Lung (tissue), 12 donors: Measurements from ENCODE around the gene PHACTR3. TPM values are rescaled to one million over a fixed set of nuclear protein-coding genes. Genes with fewer than 3 reads are reported as not detected.

Experiments
- ATAC-seq: fragments of 200-7000 bp; cut with Tn5 transposase; one replicate; pipeline ENCODE4 v1.9.1; 2020; ENCODE audit warnings: moderate number of reproducible peaks; ENCODE audit not compliant: insufficient read depth, low FRiP score
- DNase-seq, 3 donors: peaks; one replicate each; pipeline ENCODE4 v3.0.0-alpha.2; 2013 to 2017
- H3K27ac ChIP-seq, 2 donors: one replicate each; pipeline ENCODE4 v1.5.1; 2013; ENCODE audit warnings: mild to moderate bottlenecking in 2 of 2, moderate library complexity in 2 of 2, control low read depth in 1 of 2, inconsistent platforms in 1 of 2, low read depth in 1 of 2, low read length in 1 of 2
- H3K27me3 ChIP-seq, 3 donors: one replicate each; pipeline ENCODE4 v1.5.1; 2013; ENCODE audit warnings: low read length in 2 of 3; ENCODE audit not compliant: control insufficient read depth in 3 of 3, insufficient read depth in 3 of 3
- H3K36me3 ChIP-seq, 4 donors: one replicate each; pipeline ENCODE4 v1.5.1; 2013; ENCODE audit warnings: low read length in 4 of 4, mild to moderate bottlenecking in 1 of 4, moderate library complexity in 1 of 4; ENCODE audit not compliant: control insufficient read depth in 4 of 4, insufficient read depth in 4 of 4
- H3K4me1 ChIP-seq, 5 donors: one replicate each; pipeline ENCODE4 v1.5.1; 2013; ENCODE audit warnings: low read length in 5 of 5, mild to moderate bottlenecking in 2 of 5, moderate library complexity in 1 of 5; ENCODE audit not compliant: control insufficient read depth in 5 of 5, insufficient read depth in 5 of 5
- H3K4me3 ChIP-seq: one replicate; pipeline ENCODE4 v1.5.1; 2013; ENCODE audit warnings: mild to moderate bottlenecking, control low read depth, moderate library complexity
- H3K9ac ChIP-seq, 2 donors: one replicate each; pipeline ENCODE4 v1.5.1; 2013; ENCODE audit warnings: low read length in 2 of 2, control low read depth in 1 of 2; ENCODE audit not compliant: insufficient read depth in 1 of 2
- H3K9me3 ChIP-seq, 4 donors: one replicate each; pipeline ENCODE4 v1.5.1; 2013; ENCODE audit warnings: low read length in 3 of 4, mild to moderate bottlenecking in 1 of 4, moderate library complexity in 1 of 4; ENCODE audit not compliant: control insufficient read depth in 4 of 4, insufficient read depth in 3 of 4
- WGBS, 2 donors: extraction: QIAGEN DNeasy Blood & Tissue Kit; methylation state at CpG; one replicate each; pipeline ENCODE4 v1.1.7; 2013; 5-methylcytosine and 5-hydroxymethylcytosine counted together
- polyA plus RNA-seq, 2 donors: library from polyadenylated mRNA; stranded (reverse); fragments of 200-250 nt; gene quantifications; one replicate each; pipeline ENCODE4 v1.2.1, GENCODE V29; 2013
- total RNA-seq, 2 donors: library from RNA; depleted of rRNA in 1 of 2; stranded (reverse); fragments of >200 nt in 1 of 2; gene quantifications; one replicate each; pipeline ENCODE4 v1.2.1, GENCODE V29; 2014 to 2021
- TF ChIP-seq, protein P1 (sequence below): IDR thresholded peaks from 2 replicates; pipeline ENCODE4 v1.5.1; 2012; ENCODE audit warnings: mild to moderate bottlenecking; ENCODE audit errors: control extremely low read depth, extremely low read depth
- donor health status: control.
- donor health status: control.
- donor health status: Bipolar disorder and iron deficiency.
- donor health status: healthy.
- donor health status: DM: yes; HTN: yes; CAD: no.

PHACTR3 gene
- total and polyA plus RNA-seq, 4 donors = 3.8 to 12.0 (median 5.9) TPM

DNA sequence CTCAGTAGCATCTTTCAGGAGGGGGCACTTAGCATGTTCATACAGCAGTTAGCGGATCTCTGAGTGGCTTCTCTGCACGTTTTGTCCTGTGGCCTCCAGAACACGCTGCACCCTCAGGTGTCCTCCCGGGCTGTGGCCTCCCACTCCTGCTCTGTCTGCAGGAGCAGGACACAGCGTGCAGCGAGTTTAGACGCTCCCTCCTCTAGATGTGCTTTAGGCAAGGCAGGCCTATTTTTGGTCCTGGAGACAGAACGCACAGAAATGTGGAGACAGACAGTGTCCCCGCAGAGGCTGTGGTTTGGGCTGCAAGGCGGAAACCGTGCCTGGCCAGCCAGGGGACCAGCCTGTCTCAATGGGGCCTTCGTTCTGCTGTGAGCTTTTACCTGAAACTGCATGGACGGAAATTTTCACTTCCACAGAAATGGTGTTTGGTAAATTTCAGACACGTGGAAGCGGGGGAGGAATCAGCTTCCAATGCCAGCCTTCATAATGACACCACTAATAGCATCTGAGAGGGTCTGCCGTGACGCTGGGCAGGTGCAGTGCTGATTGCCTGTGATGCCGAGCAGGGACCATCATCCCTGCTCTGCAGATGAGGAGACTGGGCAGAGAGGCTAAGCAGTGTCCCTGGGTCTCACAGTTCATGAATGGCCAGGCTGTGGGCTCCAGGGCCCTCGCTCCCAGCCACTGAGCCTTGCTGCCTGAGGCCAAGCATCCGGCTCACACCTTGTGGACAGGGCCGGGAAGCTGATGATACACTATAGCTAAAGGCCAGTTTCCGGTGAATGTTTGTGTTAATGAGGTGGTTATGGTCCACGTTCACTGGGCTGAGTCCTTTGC is 208.2 kb downstream of the PHACTR3 start:
- peak in 1 of 3 donors; percentile 4 for DNase-seq

DNA sequence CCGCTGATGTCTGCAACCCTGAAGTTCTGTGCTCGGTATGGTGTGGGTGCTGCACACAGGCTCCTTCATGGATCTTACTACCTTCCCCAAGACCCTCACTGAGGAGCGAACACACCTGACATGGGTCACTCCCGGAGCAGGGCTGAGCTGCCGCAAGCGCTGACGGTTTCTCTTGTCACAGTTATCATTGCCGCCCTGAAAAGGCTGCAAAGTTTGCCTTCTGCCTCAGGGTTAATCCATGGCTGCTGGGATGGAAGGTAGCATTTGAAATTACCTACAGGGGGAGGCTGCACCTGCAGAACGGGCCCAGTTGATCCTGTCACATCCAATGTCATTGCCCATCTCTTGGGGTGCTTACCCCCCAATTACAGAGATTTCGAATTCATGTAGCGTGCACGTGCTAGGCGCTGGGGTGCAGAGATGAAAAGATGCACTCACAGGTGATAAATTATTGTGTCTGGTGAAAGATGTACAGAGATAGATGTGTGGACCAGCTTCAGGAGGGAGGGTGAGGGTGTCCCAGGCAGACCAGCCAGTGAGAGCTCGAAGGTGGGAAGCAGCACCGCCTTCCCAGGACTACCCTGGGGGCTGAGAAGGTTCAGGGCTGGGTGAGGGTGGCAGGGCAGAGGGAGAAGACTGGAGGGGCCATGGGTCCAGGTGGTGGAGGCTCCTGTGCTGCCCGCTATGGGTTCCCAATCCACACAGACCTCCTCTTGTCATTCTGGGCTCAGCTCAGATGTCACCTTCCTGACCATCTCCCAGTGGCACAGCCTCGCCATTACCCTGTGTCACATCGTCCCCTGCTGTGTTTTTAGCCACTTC is 209.0 kb downstream of the PHACTR3 start:
- TF ChIP-seq, protein P1, sequence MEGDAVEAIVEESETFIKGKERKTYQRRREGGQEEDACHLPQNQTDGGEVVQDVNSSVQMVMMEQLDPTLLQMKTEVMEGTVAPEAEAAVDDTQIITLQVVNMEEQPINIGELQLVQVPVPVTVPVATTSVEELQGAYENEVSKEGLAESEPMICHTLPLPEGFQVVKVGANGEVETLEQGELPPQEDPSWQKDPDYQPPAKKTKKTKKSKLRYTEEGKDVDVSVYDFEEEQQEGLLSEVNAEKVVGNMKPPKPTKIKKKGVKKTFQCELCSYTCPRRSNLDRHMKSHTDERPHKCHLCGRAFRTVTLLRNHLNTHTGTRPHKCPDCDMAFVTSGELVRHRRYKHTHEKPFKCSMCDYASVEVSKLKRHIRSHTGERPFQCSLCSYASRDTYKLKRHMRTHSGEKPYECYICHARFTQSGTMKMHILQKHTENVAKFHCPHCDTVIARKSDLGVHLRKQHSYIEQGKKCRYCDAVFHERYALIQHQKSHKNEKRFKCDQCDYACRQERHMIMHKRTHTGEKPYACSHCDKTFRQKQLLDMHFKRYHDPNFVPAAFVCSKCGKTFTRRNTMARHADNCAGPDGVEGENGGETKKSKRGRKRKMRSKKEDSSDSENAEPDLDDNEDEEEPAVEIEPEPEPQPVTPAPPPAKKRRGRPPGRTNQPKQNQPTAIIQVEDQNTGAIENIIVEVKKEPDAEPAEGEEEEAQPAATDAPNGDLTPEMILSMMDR = no peak
- no peaks in the 10 kb centered on the region for H3K36me3 ChIP-seq
- H3K9ac ChIP-seq = no peak overlapping the region
- H3K4me3 ChIP-seq = no peak overlapping the region
- ATAC-seq = no peak
- H3K4me1 ChIP-seq = no peaks in the 10 kb centered on the region
- DNase-seq = peak in 1 of 3 donors; percentile 2
- no peaks in the 10 kb centered on the region for H3K9me3 ChIP-seq
- no peak overlapping the region for H3K27ac ChIP-seq
- WGBS, 2 donors = 85 to 92% methylated on average over 18 of the region's 18 CpGs
- peaks cover 0 to 3% (median 0%) of the 10 kb centered on the region in 3 donors for H3K27me3 ChIP-seq

More for the DNA sequence above, 208.2 kb downstream of the PHACTR3 start:
- Histone ChIP-seq H3K9me3 (no peaks in the 10 kb centered on the region), H3K27ac (no peak overlapping the region), H3K9ac (no peak overlapping the region), H3K36me3 (no peaks in the 10 kb centered on the region), H3K4me1 (no peaks in the 10 kb centered on the region), H3K27me3 (peaks cover 0 to 3% (median 0%) of the 10 kb centered on the region in 3 donors), H3K4me3 (no peak overlapping the region)
- TF ChIP-seq, protein P1 = no peak
- ATAC-seq = no peak
- WGBS, 2 donors = 86 to 93% methylated on average over 23 of the region's 23 CpGs

DNA sequence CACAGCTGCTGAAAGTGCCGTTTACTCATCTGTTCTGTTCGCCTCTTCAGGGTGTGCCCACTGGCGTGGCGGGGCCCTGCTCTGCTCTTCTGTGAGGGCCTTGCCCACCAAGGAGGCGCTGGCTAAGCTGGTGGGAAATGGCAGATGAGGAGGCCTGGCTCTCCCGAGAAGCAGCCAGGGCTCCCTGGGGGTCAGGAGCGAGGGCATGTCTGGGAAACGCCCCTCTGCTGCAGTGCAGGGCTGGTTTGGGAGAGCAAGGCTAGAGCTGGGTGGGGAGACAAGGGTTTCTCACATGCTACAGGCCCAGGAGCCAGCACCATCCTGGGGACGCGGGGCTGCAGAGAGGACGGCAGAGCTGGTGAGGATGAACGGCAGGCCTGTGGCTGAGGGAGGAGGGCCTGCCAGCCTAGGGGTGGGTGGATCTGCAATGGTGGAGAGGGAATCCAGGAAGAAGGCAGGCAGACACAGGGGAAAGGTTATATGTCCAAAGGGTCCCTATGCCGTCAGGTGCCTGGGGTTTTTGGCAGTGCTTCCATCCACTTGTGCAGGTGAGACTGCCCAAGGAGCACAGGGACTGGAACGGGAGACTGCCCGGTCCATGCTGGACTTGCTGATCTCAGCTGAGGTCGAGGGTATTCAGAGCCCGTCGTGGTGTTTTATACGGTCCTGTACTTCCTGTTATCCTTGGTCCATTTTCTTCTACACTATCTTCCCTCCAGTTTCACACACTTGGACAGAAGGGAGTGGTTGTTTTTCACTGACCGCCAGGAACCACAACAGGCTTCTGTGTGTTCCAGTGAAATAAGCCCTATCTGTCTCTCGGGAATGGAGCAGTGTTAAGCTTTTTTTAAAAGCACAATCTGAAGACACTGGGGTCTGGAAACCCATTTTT is 209.9 kb downstream of the PHACTR3 start:
- TF ChIP-seq, protein P1 = no peak
- DNase-seq (peak in 1 of 3 donors; percentile 4), ATAC-seq (no peak)
- Histone ChIP-seq H3K27me3 (peaks cover 0 to 3% (median 0%) of the 10 kb centered on the region in 3 donors), H3K36me3 (no peaks in the 10 kb centered on the region), H3K9me3 (no peaks in the 10 kb centered on the region), H3K4me3 (no peak overlapping the region), H3K9ac (no peak overlapping the region), H3K27ac (no peak overlapping the region), H3K4me1 (no peaks in the 10 kb centered on the region)
- WGBS, 2 donors = 70 to 78% methylated on average over 21 of the region's 21 CpGs
